OCI-LY3 (cell line): ENCODE results near the gene ABCF2.

Experiments used
- CTCF ChIP-seq: fragments of 200-600, 300-600 bp; sonication (generic); IDR thresholded peaks from 2 replicates; pipeline ENCODE4 v1.5.1; 2014; ENCODE audit warnings: antibody characterized with exemption, low read length, low read depth
- EZH2phosphoT487 ChIP-seq: fragments of 200-600 bp; shearing (Covaris generic); IDR thresholded peaks from 2 replicates; pipeline ENCODE4 v1.6.1; 2018; ENCODE audit warnings: antibody characterized with exemption, mixed run types, low read depth

GRCh38 chr7:151238190-151238810 lies 11.3 kb upstream of the ABCF2 start:
- TF ChIP-seq CTCF (no peak), EZH2phosphoT487 (no peak)
